GM21381 (cell line): ENCODE data around the gene KIF12.
"Not testable (repeated sequence)": the region's sequence is repeated elsewhere in the genome, so short reads cannot be mapped to it uniquely, and the experiment has no call there.

Experiments
- ATAC-seq: cut with Tn5 transposase; IDR thresholded peaks from one replicate; pipeline ENCODE4 v1.9.1; 2021; ENCODE audit warnings: mild to moderate bottlenecking, moderate library complexity; ENCODE audit not compliant: unreplicated experiment

Gene KIF12

DNA sequence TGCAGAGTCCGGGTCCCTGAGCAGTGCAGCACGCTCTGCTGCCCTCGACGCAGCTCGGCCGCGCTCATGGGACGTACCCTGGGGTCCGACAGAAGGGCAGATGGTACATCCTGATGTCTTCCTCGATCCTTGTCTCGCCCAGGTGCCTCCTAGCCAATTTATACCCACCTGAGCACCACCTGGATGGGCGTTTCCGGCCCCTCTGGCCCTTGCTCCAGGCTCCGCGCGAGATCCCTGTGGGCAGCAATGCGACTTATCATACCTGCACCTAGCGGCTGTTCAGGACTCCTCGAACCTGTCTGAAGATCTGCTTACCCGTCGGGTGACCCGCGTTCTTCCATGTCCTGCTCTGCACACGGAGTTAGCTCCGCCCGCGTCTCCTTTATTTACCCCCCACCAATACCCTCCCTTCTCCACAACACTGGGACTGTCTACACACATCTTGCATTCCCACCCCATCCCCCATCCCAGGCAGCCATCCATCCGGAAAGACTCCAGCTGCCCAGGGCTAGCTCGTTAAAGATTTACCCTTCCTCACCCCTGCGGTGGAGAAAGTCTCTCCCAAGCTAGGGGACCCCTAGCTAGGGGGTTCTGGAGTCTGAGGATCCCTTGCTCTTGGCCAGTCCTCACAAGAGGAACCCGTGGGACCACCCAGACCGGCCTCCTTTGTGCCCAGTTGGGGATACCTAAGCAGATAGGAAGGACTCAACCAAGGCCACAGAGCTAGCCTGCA, at the start of gene KIF12:
KIF12 (minus strand) TSS at position 357 of the 733 bp plus-strand sequence; CDS start at position 341, 16 bp downstream.
- ATAC-seq: no peak

DNA sequence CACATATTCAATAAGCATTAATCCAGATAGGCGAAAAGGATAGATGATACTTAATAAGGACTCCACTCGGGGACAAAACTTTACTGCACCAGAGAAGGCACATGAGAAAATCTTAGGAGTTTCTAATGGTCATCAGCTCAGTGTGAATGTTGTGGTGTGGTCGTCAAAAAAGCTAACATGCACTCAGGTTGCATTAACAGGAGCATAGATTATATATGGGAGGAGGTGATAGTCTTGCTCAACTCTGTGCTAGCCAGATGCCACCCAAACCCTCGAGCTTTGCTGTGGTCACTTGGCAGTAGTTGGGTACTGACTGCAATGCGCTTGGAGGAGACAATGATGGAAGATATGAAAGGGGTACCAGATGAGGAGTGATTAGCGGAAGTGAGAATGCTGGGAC, 47.6 kb upstream of the KIF12 start:
- ATAC-seq: no peak

DNA sequence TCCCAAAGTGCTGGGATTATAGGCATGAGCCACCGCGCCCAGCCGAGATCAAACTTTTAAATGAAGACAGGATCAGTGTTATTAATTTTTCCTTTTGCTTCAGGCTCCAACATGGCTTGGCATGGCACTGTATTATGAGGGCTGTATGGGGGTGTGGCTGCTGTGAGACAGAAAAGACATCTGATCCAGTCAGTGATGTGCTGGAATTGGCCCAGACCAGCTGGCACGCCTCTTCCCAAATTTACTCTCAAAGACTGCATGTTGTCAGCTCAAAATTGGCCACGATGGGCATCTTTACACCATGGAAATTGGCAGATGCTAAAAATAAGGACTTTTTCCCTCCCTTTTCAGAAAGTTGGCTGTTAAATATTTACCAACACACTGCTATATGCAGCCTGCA, 44.1 kb upstream of the KIF12 start:
- ATAC-seq: no peak

DNA sequence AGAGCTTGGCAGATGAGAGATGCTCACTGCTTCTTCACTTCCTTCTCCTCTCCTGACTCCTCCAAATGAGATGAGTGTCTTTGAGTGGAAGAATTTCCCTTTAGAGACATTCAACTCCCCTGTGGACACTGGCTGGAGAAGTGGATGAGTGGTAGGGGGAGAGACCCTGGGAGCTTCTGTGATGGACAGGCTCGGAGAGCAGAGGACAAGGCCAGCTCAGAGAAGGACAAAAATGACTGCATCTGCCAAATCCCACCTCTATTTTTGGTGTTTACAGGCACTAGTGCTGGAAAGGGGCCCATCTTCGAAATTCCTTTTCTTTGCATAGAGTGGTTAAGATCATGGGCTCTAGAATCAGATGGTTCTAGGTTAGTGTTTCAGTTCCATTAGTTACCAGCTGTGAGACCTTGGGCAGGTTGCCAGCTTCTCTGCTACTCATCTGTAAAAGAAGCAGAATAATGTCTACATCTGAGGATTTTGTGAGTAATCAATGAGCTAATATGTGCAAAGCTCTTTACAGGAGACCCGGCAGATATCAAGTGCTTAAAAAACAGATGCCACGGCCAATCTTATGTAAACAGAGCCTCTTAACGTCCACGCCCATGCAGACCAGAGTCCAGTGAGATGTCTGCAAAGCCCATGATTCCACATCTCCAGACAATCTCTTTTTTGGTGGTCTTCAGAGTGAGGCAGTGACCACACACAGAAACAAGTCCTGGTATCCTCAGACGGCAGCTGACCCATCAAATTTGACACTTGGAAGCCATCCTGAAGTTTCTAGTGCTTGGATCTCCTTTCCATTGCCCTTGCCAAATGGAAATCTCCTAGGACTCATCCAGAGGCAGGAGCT, 42.7 kb upstream of the KIF12 start:
- ATAC-seq: no peak

DNA sequence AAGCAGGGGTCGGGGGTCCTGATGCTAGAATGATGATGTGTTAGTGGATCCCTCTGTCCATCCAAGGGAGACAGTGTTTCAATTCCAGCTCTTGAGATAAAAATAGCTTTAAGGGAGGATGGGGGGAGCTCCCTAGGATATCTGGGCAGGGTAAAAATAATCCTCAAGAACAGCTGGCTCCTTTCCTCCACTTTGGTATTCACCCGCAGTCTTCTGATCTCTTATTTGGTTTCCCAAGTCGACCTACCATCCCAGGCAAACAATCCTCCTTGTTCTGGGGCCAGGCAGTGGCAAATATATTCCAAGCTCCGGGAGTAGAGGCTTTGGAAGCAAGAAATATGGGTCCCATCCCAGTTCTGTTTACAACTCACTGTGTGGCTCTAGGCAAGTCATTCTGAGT, 41.8 kb upstream of the KIF12 start:
- ATAC-seq: no peak

DNA sequence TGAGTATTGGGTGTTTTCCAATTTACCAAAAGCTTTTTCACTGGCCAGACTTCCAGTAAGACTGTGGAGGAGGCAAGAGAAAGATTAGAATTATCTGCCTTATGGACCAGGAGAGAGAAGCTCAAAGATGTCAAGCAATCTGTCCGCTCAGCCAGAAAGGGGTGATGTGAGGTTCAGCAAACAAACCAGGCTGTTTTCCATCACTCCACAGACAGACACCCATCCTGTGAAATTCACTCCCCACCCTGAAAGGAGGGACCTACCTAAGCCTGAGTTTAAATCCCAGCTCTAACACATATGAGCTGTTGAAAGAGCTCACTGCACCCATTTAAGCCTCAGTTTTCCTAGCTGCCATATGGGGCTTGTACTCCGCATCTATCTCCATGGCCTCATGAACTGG, 41.3 kb upstream of the KIF12 start:
- ATAC-seq: no peak

DNA sequence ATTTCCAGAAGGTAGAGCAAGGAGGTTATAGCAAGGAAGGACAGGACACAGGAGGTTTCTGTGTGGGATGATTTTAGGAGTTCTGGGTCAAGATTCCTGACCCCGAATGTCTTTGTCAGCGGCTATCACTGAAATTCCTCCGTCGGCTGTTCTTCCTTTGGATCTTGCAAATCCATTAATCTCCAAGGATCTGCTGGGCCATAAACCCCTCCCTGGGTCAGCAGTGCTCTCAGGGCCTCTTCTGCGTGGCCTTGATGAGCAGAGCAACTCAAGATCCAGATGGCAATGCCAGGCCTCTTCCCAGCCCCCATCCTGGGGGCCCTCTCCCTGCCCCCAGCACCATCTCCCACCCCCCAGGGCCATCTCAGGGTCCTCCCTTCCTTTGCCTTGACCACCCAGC, 40.0 kb upstream of the KIF12 start:
- no peak for ATAC-seq

DNA sequence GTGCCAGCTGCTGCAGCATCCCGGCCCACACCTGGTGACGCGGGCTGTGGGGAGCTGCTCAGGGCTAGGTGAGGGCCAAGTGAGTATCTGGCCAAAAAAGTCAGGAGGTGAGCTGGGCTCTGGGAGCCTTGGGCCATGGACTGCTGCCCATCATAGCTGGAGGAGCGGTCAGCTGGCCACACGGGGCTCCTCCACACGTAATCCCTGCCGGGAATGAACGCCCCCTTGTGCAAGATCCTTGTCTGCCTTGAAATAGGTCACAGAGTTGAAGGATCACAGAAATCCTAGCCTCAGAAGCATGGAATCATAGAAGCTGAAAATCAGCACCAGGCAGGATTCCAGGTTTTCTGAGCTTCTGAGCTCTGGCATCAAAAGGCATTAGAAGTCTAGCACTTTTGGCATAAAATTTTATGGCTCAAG, 39.5 kb upstream of the KIF12 start:
- ATAC-seq: no peak

DNA sequence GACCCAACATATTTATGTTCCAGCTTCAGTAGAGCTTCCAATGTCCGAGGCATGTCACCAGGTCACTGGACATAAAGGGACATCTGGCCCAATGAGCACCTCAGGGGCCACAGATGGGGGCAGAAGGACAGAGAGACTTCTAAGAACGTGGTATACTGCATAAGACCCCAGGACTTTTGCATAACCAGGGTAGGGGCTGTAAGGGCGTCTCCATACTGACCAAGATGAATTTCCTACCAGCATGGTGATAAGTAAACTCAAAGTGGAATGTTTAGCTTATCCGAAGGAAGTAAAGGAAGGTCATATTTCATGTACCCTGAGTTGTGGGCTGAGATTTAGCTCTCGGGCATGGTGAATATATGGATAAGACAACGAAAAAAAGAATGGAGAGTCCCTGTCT, 38.7 kb upstream of the KIF12 start:
- ATAC-seq: no peak

DNA sequence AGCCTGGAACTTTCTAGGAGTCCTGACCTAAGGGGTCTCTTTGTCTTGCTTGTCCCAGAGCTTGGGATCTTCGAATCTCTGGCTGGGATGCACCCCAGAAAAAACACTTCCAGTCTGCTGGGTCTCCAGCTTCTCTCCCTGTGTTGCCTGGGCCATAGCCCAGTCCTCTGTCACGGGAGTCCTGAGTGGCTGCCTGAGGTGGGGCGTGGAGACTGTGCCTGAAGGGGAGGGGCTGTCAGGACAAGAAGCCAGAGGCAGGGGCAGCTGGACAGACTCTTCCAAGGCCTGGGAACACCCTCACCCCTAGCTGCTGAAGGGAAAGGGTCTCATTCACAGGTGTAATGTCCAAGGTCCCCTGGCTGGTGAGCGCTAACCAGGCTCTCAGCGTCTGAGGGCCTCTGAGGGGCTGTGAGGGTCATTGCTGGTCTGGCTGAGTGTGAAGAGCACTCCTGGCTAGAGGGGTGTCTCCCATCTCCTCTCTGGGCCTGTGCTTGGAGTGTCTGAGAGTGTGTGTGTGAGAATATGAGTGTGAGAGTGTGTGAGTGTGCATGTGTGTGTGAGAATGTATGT, 35.8 kb upstream of the KIF12 start:
- ATAC-seq: no peak

DNA sequence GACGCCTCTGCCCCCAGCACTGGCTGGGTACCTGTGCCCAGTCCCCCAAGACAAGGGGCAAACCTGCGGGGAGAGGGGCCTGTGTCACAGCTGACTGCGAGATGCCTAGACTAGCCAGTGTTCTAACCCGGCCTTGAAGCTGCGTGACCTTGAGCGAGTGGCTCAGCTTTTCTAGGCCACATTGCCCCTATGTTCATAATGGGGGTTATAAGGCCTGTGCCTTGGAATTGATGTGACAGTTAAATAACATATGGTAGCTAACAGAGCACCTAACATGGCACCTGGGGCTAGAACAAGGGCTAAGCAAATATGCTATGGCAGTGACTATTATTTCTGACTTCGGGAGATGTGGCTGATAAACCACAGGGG, 33.4 kb upstream of the KIF12 start:
- no peak for ATAC-seq

DNA sequence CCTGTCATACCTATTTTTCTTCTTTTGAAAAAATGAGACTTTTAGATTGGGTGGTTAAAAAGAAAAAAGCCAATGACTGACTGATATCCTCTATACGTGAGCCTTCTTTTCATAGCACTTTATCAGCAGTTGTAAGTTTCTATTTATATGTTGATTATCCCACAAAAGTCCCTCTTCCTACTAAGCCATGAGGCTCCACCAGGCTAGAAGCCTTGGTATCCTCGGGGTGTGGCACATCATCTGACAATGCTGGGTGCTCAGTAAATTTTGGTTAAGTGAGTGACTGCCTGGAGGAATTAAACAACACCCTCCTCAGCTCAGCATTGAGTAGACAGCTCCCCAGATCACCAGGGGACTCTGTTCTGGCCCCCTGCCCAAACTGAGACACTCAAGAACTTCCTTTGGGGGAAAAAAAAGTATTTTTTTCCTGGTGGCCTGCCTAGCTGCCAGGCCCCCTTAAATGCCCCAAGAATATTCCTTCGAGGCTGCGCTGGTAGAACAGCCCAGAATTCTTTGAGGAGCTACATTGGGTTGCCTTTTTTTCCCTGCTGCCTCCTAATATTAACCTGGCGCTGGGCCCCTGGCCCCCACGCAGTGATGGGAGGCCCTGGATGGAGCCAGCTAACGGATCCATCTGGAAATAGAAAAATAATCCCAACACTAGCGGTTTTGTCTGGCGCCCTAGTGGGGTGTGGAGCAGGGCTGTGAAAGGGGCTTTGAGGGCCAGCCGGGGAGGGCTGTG, 32.9 kb upstream of the KIF12 start:
- no peak for ATAC-seq

DNA sequence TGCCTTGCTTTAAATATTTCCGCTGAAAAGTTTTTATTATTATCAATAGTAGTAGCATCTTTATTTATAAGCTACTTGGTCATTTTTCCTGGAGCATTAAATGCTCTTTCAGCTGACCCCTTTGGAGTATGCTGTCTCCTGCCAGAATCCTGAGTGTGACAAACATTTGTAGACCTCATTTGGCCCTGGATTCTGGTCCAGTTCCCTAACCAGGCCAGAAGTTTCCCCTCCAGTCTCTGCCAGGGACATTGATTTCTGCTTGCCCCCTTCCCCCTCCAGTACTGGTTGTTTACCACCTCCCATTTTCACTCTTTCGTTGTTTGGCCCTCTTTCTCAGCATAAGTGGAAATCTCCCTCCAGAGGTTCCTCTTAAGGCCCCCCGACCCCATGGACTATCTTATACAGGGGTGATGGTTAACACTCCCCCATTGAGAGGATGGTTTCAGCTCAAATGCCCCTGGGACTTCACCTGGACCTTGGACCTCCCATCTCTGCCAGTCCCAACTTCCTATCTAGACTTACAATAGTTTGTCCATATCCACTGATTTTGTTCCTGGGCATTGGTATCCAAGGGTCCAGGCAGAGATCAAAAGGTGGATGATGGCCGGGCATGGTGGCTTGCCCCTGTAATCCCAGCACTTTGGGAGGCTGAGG, 31.7 kb upstream of the KIF12 start:
- no peak for ATAC-seq

DNA sequence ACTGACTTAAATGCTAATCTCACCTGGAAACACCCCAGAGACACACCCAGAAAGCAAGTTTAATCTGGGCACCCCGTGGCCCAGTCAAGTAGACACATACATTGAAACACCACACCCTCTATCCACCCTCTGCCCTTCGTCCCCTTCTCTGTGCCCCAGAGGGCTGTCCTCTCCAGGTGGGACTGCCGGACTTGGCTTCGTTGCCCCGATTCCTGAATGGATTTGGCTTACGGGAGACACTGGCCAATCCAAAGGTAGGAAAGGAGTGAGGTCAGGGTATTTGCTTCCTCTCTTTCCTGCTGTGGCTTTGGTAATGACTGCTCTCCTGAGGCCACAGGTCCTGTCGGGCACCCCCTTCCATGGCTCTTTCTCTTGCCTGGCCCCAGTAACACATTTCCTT, 31.0 kb upstream of the KIF12 start:
- ATAC-seq: no peak

DNA sequence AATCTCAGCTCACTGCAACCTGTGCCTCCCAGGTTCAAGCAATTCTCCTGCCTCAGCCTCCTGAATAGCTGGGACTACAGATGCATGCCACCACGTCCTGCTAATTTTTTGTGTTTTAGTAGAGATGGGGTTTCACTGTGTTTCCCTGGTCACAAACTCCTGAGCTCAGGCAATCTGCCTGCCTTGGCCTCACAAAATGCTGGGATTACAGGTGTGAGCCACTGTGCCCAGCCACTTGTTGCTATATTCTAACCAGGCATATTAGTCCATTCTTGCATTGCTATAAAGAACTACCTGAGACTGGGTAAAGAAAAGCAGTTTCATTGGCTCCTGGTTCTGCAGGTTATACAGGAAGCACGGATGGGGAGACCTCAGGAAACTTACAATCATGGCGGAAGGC, 29.7 kb upstream of the KIF12 start:
- ATAC-seq: not testable (repeated sequence)

DNA sequence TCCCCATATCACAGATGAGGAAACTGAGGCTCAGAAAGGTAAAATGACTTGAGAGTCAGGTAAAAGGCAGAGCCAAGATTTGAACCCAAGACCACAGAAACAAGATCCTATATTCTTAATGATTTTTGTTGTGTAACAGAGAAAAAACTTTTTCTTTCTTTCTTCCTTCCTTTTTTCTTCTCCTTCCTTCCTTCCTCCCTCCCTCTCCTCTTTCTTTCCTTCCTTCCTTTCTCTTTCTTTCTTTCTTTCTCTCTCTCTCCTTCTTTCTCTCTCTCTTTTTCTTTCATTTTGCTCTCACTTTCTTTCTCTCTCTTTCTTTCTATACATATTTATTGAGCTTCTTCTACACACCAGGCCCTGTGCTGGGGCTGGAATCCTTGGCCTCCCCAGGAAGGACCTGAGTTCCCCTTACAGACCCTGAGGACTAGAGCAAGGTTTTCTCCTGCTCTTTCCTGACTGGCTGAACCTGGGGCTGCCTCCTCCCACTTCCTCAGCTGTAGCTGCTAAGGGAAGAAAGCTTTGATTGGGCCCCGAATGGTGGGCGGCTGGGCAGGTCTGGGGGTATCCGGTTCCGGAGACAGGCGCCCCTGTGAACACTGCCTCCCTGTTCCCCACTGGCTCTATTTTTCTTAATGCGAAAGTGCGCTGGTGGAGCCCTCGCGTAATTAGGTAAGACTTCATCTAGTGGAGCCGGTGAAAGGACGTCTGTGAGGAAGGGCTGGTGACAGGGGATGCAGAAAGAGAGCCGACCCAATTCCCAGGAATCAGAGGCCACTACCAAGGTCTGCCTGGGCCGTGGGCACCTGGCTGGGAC, 27.4 kb upstream of the KIF12 start:
- no peak for ATAC-seq

DNA sequence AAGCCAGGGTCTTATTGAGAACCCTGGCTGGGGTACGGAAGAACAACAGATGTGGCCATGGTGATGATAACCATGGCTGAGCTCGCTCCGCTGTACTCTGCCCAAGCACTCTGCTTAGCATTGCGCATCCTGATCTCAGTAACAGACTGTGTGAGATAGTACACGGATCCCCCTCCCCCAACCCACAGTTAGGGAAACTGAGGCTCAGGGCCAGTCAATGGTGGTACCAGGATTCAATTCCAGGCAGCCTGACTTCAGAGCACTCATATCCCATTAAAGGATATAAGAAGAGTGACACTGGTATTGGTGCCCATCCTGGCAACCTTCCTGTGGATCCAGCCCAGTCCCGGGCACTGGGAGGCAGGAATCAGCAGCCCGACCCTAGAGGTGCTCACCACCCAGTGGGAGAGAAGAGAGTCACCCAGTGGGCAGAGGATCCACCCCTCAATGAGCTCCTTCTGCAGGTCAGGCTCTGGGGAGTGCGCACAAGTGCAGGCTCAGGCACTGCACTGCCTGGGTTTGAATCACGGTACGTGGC, 26.5 kb upstream of the KIF12 start:
- no peak for ATAC-seq

DNA sequence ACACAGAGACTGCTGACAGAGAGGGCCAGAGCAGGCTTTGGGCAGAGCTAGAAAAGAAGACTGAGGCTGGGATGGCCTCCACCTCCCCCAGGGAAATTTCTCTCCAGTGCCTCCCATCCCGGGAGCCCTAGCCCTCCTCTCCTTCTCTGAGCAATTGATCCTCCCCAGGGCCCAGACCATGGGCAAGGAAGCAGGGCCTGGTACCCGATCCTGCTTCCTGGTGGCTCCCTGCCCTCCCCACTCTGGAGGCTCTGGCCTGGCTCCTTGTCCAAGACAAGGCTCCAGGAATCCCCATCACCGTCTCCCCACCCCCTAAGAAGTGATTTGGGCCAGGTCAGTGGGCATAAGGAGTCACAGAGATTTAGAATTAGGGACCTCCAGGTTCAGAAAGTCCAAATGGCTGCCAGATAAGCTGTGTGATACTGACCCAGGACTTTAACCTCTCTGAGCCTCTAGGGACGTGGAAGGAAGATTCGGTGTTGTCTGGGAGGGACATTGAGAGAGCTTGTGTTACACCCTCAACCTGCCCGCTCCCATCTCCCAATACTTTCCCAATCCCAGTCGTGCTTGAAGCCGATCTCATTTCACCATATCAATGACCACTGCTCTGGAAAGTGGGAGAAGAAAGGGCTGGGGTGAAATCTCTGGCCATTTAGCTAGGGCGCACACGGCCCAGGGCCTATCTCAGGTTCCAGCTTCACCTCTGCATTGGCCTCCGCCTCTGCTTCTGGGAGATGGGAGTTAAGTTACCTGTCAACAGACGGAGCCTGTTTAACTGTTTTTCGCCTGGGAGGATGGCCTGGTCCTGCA, 25.8 kb upstream of the KIF12 start:
- no peak for ATAC-seq

DNA sequence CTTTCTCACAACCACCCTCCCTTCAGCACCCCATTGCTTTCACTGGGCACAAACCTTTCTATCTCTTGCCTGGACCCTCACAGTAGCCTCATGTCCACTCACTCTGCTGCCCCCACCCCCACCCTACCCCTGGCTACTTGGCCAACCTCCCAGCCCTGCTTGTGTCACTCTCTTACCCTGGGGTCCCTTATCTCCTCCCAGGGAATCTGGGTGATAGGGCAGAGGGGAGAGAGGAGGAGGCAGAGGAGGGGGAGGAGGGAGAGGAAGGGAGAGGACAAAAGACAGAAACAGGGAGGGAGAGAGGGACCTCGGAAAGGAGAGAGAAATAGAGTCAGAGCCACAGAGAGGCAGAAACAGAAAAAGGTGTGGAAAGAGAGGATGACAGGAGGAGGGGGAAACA, 25.0 kb upstream of the KIF12 start:
- ATAC-seq: no peak
